Measurements from ENCODE around the gene CGB1. TPM values are rescaled to one million over a fixed set of nuclear protein-coding genes. Genes with fewer than 3 reads are reported as not detected.

Gene CGB1
- total and polyA plus RNA-seq, 9 of the 15 experiments (the other 6 are each of a cell fraction or from before 2014, with no cell fraction given) = not detected

GRCh38 chr19:48993175-48994034 lies 43.3 kb downstream of the CGB1 start, which contains the start of the genes GYS1 and RUVBL2 (continued):
- TF ChIP-seq, protein P1, sequence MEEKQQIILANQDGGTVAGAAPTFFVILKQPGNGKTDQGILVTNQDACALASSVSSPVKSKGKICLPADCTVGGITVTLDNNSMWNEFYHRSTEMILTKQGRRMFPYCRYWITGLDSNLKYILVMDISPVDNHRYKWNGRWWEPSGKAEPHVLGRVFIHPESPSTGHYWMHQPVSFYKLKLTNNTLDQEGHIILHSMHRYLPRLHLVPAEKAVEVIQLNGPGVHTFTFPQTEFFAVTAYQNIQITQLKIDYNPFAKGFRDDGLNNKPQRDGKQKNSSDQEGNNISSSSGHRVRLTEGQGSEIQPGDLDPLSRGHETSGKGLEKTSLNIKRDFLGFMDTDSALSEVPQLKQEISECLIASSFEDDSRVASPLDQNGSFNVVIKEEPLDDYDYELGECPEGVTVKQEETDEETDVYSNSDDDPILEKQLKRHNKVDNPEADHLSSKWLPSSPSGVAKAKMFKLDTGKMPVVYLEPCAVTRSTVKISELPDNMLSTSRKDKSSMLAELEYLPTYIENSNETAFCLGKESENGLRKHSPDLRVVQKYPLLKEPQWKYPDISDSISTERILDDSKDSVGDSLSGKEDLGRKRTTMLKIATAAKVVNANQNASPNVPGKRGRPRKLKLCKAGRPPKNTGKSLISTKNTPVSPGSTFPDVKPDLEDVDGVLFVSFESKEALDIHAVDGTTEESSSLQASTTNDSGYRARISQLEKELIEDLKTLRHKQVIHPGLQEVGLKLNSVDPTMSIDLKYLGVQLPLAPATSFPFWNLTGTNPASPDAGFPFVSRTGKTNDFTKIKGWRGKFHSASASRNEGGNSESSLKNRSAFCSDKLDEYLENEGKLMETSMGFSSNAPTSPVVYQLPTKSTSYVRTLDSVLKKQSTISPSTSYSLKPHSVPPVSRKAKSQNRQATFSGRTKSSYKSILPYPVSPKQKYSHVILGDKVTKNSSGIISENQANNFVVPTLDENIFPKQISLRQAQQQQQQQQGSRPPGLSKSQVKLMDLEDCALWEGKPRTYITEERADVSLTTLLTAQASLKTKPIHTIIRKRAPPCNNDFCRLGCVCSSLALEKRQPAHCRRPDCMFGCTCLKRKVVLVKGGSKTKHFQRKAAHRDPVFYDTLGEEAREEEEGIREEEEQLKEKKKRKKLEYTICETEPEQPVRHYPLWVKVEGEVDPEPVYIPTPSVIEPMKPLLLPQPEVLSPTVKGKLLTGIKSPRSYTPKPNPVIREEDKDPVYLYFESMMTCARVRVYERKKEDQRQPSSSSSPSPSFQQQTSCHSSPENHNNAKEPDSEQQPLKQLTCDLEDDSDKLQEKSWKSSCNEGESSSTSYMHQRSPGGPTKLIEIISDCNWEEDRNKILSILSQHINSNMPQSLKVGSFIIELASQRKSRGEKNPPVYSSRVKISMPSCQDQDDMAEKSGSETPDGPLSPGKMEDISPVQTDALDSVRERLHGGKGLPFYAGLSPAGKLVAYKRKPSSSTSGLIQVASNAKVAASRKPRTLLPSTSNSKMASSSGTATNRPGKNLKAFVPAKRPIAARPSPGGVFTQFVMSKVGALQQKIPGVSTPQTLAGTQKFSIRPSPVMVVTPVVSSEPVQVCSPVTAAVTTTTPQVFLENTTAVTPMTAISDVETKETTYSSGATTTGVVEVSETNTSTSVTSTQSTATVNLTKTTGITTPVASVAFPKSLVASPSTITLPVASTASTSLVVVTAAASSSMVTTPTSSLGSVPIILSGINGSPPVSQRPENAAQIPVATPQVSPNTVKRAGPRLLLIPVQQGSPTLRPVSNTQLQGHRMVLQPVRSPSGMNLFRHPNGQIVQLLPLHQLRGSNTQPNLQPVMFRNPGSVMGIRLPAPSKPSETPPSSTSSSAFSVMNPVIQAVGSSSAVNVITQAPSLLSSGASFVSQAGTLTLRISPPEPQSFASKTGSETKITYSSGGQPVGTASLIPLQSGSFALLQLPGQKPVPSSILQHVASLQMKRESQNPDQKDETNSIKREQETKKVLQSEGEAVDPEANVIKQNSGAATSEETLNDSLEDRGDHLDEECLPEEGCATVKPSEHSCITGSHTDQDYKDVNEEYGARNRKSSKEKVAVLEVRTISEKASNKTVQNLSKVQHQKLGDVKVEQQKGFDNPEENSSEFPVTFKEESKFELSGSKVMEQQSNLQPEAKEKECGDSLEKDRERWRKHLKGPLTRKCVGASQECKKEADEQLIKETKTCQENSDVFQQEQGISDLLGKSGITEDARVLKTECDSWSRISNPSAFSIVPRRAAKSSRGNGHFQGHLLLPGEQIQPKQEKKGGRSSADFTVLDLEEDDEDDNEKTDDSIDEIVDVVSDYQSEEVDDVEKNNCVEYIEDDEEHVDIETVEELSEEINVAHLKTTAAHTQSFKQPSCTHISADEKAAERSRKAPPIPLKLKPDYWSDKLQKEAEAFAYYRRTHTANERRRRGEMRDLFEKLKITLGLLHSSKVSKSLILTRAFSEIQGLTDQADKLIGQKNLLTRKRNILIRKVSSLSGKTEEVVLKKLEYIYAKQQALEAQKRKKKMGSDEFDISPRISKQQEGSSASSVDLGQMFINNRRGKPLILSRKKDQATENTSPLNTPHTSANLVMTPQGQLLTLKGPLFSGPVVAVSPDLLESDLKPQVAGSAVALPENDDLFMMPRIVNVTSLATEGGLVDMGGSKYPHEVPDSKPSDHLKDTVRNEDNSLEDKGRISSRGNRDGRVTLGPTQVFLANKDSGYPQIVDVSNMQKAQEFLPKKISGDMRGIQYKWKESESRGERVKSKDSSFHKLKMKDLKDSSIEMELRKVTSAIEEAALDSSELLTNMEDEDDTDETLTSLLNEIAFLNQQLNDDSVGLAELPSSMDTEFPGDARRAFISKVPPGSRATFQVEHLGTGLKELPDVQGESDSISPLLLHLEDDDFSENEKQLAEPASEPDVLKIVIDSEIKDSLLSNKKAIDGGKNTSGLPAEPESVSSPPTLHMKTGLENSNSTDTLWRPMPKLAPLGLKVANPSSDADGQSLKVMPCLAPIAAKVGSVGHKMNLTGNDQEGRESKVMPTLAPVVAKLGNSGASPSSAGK (IDR thresholded peaks at IDR 0.05) = no peak
- TF ChIP-seq, protein P2, sequence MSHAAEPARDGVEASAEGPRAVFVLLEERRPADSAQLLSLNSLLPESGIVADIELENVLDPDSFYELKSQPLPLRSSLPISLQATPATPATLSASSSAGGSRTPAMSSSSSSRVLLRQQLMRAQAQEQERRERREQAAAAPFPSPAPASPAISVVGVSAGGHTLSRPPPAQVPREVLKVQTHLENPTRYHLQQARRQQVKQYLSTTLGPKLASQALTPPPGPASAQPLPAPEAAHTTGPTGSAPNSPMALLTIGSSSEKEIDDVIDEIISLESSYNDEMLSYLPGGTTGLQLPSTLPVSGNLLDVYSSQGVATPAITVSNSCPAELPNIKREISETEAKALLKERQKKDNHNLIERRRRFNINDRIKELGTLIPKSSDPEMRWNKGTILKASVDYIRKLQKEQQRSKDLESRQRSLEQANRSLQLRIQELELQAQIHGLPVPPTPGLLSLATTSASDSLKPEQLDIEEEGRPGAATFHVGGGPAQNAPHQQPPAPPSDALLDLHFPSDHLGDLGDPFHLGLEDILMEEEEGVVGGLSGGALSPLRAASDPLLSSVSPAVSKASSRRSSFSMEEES (CRISPR knock-in tag; IDR thresholded peaks at IDR 0.05) = no peak
- TF ChIP-seq NCOR1 (IDR thresholded peaks at IDR 0.05) = no peak
- TF ChIP-seq, protein P3, sequence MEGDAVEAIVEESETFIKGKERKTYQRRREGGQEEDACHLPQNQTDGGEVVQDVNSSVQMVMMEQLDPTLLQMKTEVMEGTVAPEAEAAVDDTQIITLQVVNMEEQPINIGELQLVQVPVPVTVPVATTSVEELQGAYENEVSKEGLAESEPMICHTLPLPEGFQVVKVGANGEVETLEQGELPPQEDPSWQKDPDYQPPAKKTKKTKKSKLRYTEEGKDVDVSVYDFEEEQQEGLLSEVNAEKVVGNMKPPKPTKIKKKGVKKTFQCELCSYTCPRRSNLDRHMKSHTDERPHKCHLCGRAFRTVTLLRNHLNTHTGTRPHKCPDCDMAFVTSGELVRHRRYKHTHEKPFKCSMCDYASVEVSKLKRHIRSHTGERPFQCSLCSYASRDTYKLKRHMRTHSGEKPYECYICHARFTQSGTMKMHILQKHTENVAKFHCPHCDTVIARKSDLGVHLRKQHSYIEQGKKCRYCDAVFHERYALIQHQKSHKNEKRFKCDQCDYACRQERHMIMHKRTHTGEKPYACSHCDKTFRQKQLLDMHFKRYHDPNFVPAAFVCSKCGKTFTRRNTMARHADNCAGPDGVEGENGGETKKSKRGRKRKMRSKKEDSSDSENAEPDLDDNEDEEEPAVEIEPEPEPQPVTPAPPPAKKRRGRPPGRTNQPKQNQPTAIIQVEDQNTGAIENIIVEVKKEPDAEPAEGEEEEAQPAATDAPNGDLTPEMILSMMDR (IDR thresholded peaks at IDR 0.05 in 2 of 3, conservative IDR thresholded peaks at IDR 0.05 in 1 of 3; ENCODE audit: insufficient read depth in 2 of 3, low read depth in 1 of 3, low read length in 3 of 3) = peak; percentile 97 to 98 (median 98)
- no peak for TF ChIP-seq ZNF77 (CRISPR knock-in tag; IDR thresholded peaks at IDR 0.05)
- TF ChIP-seq ZBTB11 (CRISPR knock-in tag; IDR thresholded peaks at IDR 0.05) = 0 out of 6 replicates have a peak, but pooled peaks of 1 of the 3 experiments have one; percentile 24

Data from K562 (cell line).